ENCODE results near the gene RGS3. TPM values are rescaled to one million over a fixed set of nuclear protein-coding genes. Genes with fewer than 3 reads are reported as not detected.

RGS3 gene
- total and polyA plus RNA-seq, 10 of the 15 experiments (the other 5 are each of a cell fraction or from before 2014, with no cell fraction given) = 2.9 to 138 (median 28.8) TPM

DNA sequence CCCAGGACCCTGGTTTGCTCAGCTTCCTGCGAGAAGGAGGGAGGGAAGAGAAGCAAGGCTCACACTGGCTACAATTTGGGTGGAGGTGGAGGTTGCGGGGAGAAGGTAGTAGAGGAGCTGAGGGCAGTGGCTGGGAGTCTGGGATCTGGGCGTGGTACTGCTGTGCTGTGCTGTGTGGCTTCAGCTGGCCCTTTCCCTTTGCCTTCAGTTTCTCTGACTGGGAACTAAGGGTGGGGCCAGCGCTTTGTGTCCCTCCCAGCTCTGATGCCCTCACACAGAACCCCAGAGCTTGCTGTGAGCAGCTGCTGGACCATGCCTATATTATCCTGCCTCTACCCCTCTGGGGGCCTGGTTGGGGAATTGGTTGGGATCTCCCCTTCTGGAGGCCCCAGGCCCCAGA lies 60.9 kb downstream of the RGS3 start:
- FAIRE-seq (no peak), ATAC-seq (no peak), DNase-seq (ENCODE audit: low read depth, low spot score) (no peak)
- Histone ChIP-seq H4K20me1 (ENCODE audit: control insufficient read depth, insufficient read depth) (peaks cover 17% of the 10 kb centered on the region), H3K9me3 (replicated peaks; ENCODE audit: control insufficient read depth, insufficient read depth, low read length) (no peaks in the 10 kb centered on the region), H3K36me3 (ENCODE audit: control insufficient read depth in 2 of 2, insufficient read depth in 2 of 2, low read length in 1 of 2) (peaks cover 31% of the 10 kb centered on the region in 2 experiments), H2AFZ (ENCODE audit: control insufficient read depth, low read depth, low read length) (no peak overlapping the region), H3K79me2 (ENCODE audit: control insufficient read depth, insufficient read depth, low read length) (peaks cover 69% of the 10 kb centered on the region), H3K27ac (ENCODE audit: control insufficient read depth, insufficient read depth) (peak overlapping the region; percentile 78), H3K27me3 (replicated peaks in 1 of 2; ENCODE audit: control insufficient read depth in 2 of 2, insufficient read depth in 2 of 2, low read length in 1 of 2) (no peaks in the 10 kb centered on the region), H3K4me2 (ENCODE audit: control insufficient read depth, insufficient read depth) (peak overlapping the region; percentile 100), H3K9ac (ENCODE audit: control insufficient read depth, insufficient read depth, low read length) (peak overlapping the region; percentile 34), H3K4me3 (peak overlapping the region; percentile 61), H3K4me1 (ENCODE audit: control insufficient read depth, insufficient read depth, low read length) (peaks cover 38% of the 10 kb centered on the region)
- ChIA-PET RAD21 (ENCODE audit: unreplicated experiment) (interaction anchor here (0.9 to 15.3 kb wide), 10 partner anchors 10 to 250 kb away, joined by 3 to 481 read pairs (median 7); partner anchors contain the start of gene CDC26), SMC1A (ENCODE audit: uncharacterized antibody, unreplicated experiment) (interaction anchor here (0.8 to 18.5 kb wide), 17 partner anchors 9 to 132 kb away, joined by 3 to 323 read pairs (median 9); no protein-coding TSS in a partner anchor), POLR2A (interaction anchor here (0.8 to 14.0 kb wide), 8 partner anchors 9 to 78 kb away, joined by 3 to 233 read pairs (median 6); no protein-coding TSS in a partner anchor), CTCF (interaction anchor here (0.7 to 12.5 kb wide), 12 partner anchors 11 to 131 kb away, joined by 3 to 199 read pairs (median 12); partner anchors contain the start of gene ALAD)
- WGBS (ENCODE audit: insufficient coverage, insufficient replicate concordance, low lambda C conversion rate, missing lambda C conversion rate) = 97% methylated on average over 4 of the region's 4 CpGs
- in situ Hi-C loops (cut with MboI) (loop anchor here (5.0 kb wide), 1 partner anchor 133 kb away; no protein-coding TSS in a partner anchor), intact Hi-C loops (cut with micrococcal nuclease; ENCODE audit: unreplicated experiment) (no loop called here)
- no TSS peak for BruUV-seq (replicated peaks)
- TF ChIP-seq MTA2 (IDR thresholded peaks at IDR 0.05; ENCODE audit: low read depth) (no peak), NR2F1 (conservative IDR thresholded peaks at IDR 0.05) (no peak), STAT1 (conservative IDR thresholded peaks at IDR 0.05) (no peak), ZNF207 (IDR thresholded peaks at IDR 0.05; ENCODE audit: borderline replicate concordance) (no peak), GATAD2B (conservative IDR thresholded peaks at IDR 0.05; ENCODE audit: low read depth) (no peak), TCF3 (IDR thresholded peaks at IDR 0.05; ENCODE audit: borderline replicate concordance, insufficient read depth, low read depth, low read length) (no peak), DPF2 (IDR thresholded peaks at IDR 0.05) (no peak), ZSCAN29 (IDR thresholded peaks at IDR 0.05) (no peak)
- TF ChIP-seq, protein P1, sequence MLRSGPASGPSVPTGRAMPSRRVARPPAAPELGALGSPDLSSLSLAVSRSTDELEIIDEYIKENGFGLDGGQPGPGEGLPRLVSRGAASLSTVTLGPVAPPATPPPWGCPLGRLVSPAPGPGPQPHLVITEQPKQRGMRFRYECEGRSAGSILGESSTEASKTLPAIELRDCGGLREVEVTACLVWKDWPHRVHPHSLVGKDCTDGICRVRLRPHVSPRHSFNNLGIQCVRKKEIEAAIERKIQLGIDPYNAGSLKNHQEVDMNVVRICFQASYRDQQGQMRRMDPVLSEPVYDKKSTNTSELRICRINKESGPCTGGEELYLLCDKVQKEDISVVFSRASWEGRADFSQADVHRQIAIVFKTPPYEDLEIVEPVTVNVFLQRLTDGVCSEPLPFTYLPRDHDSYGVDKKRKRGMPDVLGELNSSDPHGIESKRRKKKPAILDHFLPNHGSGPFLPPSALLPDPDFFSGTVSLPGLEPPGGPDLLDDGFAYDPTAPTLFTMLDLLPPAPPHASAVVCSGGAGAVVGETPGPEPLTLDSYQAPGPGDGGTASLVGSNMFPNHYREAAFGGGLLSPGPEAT (IDR thresholded peaks at IDR 0.05; ENCODE audit: low read depth) = no peak
- TF ChIP-seq, protein P2, sequence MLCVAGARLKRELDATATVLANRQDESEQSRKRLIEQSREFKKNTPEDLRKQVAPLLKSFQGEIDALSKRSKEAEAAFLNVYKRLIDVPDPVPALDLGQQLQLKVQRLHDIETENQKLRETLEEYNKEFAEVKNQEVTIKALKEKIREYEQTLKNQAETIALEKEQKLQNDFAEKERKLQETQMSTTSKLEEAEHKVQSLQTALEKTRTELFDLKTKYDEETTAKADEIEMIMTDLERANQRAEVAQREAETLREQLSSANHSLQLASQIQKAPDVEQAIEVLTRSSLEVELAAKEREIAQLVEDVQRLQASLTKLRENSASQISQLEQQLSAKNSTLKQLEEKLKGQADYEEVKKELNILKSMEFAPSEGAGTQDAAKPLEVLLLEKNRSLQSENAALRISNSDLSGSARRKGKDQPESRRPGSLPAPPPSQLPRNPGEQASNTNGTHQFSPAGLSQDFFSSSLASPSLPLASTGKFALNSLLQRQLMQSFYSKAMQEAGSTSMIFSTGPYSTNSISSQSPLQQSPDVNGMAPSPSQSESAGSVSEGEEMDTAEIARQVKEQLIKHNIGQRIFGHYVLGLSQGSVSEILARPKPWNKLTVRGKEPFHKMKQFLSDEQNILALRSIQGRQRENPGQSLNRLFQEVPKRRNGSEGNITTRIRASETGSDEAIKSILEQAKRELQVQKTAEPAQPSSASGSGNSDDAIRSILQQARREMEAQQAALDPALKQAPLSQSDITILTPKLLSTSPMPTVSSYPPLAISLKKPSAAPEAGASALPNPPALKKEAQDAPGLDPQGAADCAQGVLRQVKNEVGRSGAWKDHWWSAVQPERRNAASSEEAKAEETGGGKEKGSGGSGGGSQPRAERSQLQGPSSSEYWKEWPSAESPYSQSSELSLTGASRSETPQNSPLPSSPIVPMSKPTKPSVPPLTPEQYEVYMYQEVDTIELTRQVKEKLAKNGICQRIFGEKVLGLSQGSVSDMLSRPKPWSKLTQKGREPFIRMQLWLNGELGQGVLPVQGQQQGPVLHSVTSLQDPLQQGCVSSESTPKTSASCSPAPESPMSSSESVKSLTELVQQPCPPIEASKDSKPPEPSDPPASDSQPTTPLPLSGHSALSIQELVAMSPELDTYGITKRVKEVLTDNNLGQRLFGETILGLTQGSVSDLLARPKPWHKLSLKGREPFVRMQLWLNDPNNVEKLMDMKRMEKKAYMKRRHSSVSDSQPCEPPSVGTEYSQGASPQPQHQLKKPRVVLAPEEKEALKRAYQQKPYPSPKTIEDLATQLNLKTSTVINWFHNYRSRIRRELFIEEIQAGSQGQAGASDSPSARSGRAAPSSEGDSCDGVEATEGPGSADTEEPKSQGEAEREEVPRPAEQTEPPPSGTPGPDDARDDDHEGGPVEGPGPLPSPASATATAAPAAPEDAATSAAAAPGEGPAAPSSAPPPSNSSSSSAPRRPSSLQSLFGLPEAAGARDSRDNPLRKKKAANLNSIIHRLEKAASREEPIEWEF (IDR thresholded peaks at IDR 0.05; ENCODE audit: insufficient replicate concordance, low read depth, low read length) = no peak
- TF ChIP-seq, protein P3, sequence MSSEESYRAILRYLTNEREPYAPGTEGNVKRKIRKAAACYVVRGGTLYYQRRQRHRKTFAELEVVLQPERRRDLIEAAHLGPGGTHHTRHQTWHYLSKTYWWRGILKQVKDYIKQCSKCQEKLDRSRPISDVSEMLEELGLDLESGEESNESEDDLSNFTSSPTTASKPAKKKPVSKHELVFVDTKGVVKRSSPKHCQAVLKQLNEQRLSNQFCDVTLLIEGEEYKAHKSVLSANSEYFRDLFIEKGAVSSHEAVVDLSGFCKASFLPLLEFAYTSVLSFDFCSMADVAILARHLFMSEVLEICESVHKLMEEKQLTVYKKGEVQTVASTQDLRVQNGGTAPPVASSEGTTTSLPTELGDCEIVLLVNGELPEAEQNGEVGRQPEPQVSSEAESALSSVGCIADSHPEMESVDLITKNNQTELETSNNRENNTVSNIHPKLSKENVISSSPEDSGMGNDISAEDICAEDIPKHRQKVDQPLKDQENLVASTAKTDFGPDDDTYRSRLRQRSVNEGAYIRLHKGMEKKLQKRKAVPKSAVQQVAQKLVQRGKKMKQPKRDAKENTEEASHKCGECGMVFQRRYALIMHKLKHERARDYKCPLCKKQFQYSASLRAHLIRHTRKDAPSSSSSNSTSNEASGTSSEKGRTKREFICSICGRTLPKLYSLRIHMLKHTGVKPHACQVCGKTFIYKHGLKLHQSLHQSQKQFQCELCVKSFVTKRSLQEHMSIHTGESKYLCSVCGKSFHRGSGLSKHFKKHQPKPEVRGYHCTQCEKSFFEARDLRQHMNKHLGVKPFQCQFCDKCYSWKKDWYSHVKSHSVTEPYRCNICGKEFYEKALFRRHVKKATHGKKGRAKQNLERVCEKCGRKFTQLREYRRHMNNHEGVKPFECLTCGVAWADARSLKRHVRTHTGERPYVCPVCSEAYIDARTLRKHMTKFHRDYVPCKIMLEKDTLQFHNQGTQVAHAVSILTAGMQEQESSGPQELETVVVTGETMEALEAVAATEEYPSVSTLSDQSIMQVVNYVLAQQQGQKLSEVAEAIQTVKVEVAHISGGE (CRISPR knock-in tag; IDR thresholded peaks at IDR 0.05) = no peak

All from GM12878 (cell line).